Measurements from ENCODE around the gene WRNIP1. TPM values are rescaled to one million over a fixed set of nuclear protein-coding genes. Genes with fewer than 3 reads are reported as not detected.

The WRNIP1 gene
- total RNA-seq, 1 experiment from 2014 or later, result 51.7 TPM

DNA sequence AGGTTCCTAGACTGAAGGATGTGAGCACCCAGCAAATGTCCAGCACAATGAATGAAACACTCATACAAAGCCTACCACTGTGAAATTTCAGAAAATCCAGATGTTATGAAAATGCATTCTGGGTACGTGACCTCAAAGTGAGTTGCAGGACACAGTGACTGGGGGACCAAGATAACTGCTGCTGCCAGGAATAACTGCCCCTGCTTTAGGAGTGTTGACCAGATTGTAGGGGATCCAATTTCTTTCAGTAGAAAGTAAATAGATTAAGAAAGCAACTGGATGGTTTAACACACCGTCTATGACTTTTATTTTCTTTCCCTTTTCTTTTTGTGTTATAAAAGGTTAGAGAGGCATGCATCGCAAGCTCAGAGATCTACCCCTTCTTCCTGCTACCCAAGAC, 44.0 kb upstream of the WRNIP1 start:
- intact Hi-C loops (cut with micrococcal nuclease; ENCODE audit: unreplicated experiment), result no loop called here
- no peak overlapping the region for H3K4me3 Mint-ChIP-seq (ENCODE audit: unreplicated experiment)
- H3K4me1 Mint-ChIP-seq (ENCODE audit: low read depth, unreplicated experiment), result peaks cover 6% of the 10 kb centered on the region
- no peak for DNase-seq
- no peak for TF ChIP-seq CTCF (IDR thresholded peaks at IDR 0.05; ENCODE audit: insufficient read depth in 1 of 2, low read depth in 1 of 2, low read length in 1 of 2, severe bottlenecking in 1 of 2, unreplicated experiment in 1 of 2)
- no peaks in the 10 kb centered on the region for H3K36me3 Mint-ChIP-seq (ENCODE audit: insufficient read depth, unreplicated experiment)
- Histone ChIP-seq H3K27me3 (replicated peaks; ENCODE audit: control insufficient read depth, insufficient read depth, low read length) (no peaks in the 10 kb centered on the region), H3K4me3 (ENCODE audit: low read depth, low read length) (no peak overlapping the region), H3K4me1 (peaks cover 16% of the 10 kb centered on the region), H3K9me3 (no peaks in the 10 kb centered on the region), H3K36me3 (ENCODE audit: control insufficient read depth, insufficient read depth, low read length) (no peaks in the 10 kb centered on the region; the same call in 1 of the 2 replicates)
- ChIA-PET CTCF (no interaction called here), POLR2A (no interaction called here)
- BruUV-seq (replicated peaks), result no TSS peak
- H3K27me3 Mint-ChIP-seq (ENCODE audit: insufficient read depth, unreplicated experiment), result no peaks in the 10 kb centered on the region
- H3K9me3 Mint-ChIP-seq (ENCODE audit: unreplicated experiment), result peaks cover 9% of the 10 kb centered on the region
- H3K27ac Mint-ChIP-seq (ENCODE audit: unreplicated experiment), result no peak overlapping the region

- no peaks in the 10 kb centered on the region for H3K36me3 ChIP-seq (ENCODE audit: control insufficient read depth, insufficient read depth, low read length)
- no peaks in the 10 kb centered on the region for H3K27me3 Mint-ChIP-seq (ENCODE audit: insufficient read depth, unreplicated experiment)
- H3K9me3 Mint-ChIP-seq (ENCODE audit: unreplicated experiment), result peaks cover 9% of the 10 kb centered on the region
- peaks cover 6% of the 10 kb centered on the region for H3K4me1 Mint-ChIP-seq (ENCODE audit: low read depth, unreplicated experiment)
- no peaks in the 10 kb centered on the region for H3K27me3 ChIP-seq (replicated peaks; ENCODE audit: control insufficient read depth, insufficient read depth, low read length)
- BruUV-seq (replicated peaks), result no TSS peak
- no peak overlapping the region for H3K27ac Mint-ChIP-seq (ENCODE audit: unreplicated experiment)
- intact Hi-C loops (cut with micrococcal nuclease; ENCODE audit: unreplicated experiment), result no loop called here
- TF ChIP-seq CTCF (IDR thresholded peaks at IDR 0.05; ENCODE audit: insufficient read depth in 1 of 2, low read depth in 1 of 2, low read length in 1 of 2, severe bottlenecking in 1 of 2, unreplicated experiment in 1 of 2), result no peak
- CTCF ChIA-PET, result interaction anchor here (0.7 kb wide), 1 partner anchor 40 kb away, joined by 3 read pairs; the partner anchor contains the start of gene WRNIP1
- peaks cover 15% of the 10 kb centered on the region for H3K4me1 ChIP-seq
- no peak overlapping the region for H3K4me3 ChIP-seq (ENCODE audit: low read depth, low read length)
- DNase-seq, result no peak
- POLR2A ChIA-PET, result no interaction called here
- H3K9me3 ChIP-seq, result no peaks in the 10 kb centered on the region
- H3K36me3 Mint-ChIP-seq (ENCODE audit: insufficient read depth, unreplicated experiment), result no peaks in the 10 kb centered on the region
- H3K4me3 Mint-ChIP-seq (ENCODE audit: unreplicated experiment), result peak overlapping the region; percentile 13
Observed at GRCh38 chr6:2725364-2725988, 39.7 kb upstream of the WRNIP1 start.

DNA sequence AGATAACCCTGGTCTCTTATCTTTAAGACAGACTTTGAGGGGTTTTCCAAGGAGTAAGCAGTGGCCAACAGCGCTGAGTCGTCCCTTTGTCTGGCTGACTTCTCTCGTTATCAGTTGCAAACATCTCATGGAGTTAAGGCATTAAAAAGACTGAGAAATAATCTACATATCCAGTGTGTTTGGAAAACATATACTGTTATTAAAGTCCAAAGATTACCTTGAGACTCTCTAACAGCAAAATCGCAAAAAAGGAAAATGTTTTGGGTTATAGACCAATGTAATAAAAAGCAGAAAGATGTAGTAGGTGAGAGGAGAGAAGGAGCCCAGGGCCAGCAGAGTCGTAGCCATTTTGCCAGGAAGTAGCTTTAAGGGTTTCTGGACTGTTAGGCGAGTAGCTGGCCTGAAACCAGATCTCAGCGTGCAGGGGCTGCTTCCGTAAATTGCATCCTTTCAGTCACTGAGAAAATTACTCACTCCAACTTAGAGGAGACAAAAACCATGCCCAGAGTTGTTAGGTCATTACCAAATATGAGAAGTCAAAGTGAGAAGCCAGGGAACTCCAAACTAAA, 39.1 kb upstream of the WRNIP1 start:
- TF ChIP-seq CTCF (IDR thresholded peaks at IDR 0.05; ENCODE audit: insufficient read depth in 1 of 2, low read depth in 1 of 2, low read length in 1 of 2, severe bottlenecking in 1 of 2, unreplicated experiment in 1 of 2), result no peak
- Histone ChIP-seq H3K4me3 (ENCODE audit: low read depth, low read length) (no peak overlapping the region), H3K36me3 (ENCODE audit: control insufficient read depth, insufficient read depth, low read length) (no peaks in the 10 kb centered on the region), H3K9me3 (no peaks in the 10 kb centered on the region), H3K4me1 (peaks cover 21% of the 10 kb centered on the region), H3K27me3 (replicated peaks; ENCODE audit: control insufficient read depth, insufficient read depth, low read length) (no peaks in the 10 kb centered on the region)
- H3K9me3 Mint-ChIP-seq (ENCODE audit: unreplicated experiment), result peaks cover 9% of the 10 kb centered on the region
- intact Hi-C loops (cut with micrococcal nuclease; ENCODE audit: unreplicated experiment), result no loop called here
- BruUV-seq (replicated peaks), result no TSS peak
- peak overlapping the region; percentile 13 for H3K4me3 Mint-ChIP-seq (ENCODE audit: unreplicated experiment)
- no peak overlapping the region for H3K27ac Mint-ChIP-seq (ENCODE audit: unreplicated experiment)
- no peaks in the 10 kb centered on the region for H3K36me3 Mint-ChIP-seq (ENCODE audit: insufficient read depth, unreplicated experiment)
- H3K27me3 Mint-ChIP-seq (ENCODE audit: insufficient read depth, unreplicated experiment), result no peaks in the 10 kb centered on the region
- ChIA-PET CTCF (interaction anchor here (0.6 kb wide), 2 partner anchors 10 to 328 kb away, joined by 3 to 4 read pairs; no protein-coding TSS in a partner anchor), POLR2A (no interaction called here)
- no peak for DNase-seq
- H3K4me1 Mint-ChIP-seq (ENCODE audit: low read depth, unreplicated experiment), result peaks cover 6% of the 10 kb centered on the region
